Putamen (tissue), 1 donor: Measurements from ENCODE around the gene LRRC23.
"Not testable (repeated sequence)": the region's sequence is repeated elsewhere in the genome, so short reads cannot be mapped to it uniquely, and the experiment has no call there.

Experiments
- DNase-seq: peaks from one replicate; pipeline ENCODE4 v3.0.0-alpha.2; 2016; ENCODE audit warnings: low spot score

The LRRC23 gene

DNA sequence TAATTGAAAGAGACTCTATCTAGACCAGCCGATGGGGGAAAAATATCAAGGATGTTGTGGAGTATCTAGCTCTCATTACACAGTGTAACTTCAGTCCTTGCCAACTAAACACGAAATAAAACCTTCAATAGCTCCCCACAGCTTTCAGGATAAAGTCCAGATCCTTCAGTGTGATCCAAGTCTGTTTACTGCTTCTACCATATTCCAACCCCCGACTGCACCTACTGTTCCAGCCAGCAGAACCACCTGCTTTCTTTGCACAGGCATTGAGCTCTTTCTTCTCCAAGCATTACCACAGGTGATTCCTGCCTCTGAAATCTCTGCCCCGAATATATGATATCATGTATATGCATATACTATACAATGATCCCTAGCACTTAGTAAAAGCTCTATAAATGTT is 2.2 kb upstream of the LRRC23 start:
- DNase-seq, result no peak

DNA sequence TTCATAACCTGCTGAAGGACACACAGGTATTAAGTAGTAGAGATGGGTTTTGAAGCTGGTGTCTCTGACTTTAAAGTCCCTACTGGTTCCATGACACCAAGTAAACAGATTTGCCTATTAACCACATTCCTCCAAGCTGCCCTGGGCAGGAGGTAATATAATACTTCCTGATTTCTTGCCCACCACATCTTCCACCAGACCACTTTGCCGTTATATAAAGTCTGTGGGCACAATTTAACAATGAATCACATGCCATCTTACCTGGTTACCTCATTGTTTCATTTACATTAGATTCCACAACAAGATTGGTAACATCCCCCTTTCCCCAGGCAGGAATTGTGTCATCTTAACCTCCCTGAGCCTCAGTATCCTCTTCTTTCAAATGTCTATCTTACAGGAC is 900 bp upstream of the LRRC23 start:
- no peak for DNase-seq

DNA sequence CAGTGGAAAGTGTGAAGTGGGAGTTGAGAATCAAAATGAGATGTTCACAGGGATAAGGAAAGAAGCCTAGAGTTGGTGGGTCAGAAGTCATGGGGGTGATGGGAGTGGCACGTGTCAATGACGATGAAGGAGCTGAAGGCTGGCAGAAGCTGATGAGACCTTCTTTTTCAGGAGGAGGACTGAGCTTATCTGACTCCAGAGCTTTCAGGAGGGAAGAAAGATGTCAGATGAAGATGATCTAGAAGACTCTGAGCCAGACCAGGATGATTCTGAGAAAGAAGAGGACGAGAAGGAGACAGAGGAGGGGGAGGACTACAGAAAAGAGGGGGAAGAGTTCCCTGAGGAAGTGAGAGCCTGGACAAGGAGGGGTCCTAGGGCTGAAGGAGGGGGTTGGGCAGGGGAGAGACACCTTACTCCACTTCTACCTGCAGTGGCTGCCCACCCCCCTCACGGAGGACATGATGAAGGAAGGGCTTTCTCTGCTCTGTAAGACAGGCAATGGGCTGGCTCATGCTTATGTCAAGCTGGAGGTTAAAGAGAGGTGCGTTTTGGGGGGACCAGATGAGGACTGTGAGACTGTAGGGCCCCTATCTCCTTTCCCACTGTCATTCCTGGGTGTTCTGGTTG is 905 bp downstream of the LRRC23 start:
- DNase-seq, result no peak

DNA sequence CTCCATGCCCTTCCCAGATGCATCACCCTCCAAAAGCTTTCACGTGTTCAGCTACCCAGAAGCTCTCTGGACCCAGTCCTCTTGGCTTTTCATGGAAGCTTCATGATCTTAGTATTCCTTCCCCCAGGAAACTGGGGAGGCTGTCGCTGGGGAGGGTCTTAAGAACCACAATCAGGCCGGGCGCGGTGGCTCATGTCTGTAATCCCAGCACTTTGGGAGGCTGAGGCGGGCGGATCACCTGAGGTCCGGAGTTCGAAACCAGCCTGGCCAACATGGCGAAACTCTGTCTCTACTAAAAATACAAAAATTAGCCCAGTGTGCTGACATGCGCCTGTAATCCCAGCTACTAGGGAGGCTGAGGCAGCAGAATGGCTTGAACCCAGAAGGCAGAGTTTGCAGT is 3.5 kb downstream of the LRRC23 start:
- DNase-seq, result not testable (repeated sequence)

DNA sequence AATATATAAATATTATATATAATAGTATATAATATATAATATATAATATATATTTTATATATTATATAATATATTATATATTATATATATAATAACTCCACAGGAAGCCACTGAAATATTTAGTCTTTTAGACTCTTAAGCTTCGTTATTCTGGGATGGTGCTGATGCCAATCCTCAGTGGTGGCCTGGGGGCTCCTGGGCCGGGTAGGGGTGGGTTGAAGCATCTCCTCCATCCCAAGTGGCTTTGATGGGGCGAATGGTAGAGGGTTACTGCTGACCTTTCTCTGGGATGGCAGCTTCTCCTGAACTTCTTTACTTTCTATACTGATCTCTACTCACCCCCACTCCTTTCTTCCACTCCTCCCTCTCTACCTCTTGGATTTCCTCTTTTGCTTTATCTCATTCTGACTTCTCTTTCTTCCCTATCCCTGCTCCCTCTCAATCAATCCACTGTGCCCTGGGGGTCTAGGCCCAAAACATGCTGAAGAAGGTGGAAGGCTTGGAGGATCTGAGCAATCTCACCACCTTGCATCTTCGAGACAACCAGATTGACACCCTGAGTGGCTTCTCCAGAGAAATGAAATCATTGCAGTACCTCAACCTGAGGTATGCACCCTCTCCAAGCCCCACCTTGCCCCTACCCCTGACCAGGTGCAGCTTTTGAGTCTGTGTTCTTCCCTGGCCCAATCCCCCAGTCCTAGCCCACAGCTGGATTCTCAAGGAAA is 5.0 kb downstream of the LRRC23 start:
- DNase-seq, result no peak

DNA sequence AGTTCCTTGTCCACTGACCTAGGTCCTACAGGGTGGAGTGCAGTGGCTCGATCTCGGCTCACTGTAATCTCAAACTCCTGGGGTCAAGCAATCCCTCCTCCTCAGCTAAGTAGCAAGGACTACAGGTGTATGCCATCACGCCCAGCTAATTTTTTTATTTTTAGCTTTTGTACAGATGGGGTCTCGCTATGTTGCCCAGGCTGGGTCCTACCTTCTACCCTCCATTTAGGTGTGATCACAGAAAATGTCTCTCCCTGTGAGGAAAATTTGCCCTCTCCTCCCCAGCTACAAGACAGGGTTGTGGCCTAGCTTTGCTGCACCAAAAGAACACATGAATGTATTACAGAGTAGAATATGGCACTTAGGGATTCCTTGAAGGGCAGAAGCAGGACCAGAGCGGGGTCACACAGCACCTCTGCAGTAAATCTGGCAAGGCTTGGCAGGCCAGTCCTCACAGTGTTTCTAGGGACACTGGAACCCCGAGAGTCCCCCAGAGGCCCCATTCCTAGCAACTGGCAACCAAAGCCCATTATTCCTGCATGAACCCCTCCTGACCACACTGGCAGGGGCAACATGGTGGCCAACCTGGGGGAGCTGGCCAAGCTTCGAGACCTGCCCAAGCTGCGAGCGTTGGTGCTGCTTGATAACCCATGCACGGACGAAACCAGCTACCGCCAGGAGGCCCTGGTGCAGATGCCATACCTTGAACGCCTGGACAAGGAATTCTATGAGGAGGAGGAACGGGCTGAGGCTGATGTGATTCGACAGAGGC is 7.7 kb downstream of the LRRC23 start:
- DNase-seq, result no peak

DNA sequence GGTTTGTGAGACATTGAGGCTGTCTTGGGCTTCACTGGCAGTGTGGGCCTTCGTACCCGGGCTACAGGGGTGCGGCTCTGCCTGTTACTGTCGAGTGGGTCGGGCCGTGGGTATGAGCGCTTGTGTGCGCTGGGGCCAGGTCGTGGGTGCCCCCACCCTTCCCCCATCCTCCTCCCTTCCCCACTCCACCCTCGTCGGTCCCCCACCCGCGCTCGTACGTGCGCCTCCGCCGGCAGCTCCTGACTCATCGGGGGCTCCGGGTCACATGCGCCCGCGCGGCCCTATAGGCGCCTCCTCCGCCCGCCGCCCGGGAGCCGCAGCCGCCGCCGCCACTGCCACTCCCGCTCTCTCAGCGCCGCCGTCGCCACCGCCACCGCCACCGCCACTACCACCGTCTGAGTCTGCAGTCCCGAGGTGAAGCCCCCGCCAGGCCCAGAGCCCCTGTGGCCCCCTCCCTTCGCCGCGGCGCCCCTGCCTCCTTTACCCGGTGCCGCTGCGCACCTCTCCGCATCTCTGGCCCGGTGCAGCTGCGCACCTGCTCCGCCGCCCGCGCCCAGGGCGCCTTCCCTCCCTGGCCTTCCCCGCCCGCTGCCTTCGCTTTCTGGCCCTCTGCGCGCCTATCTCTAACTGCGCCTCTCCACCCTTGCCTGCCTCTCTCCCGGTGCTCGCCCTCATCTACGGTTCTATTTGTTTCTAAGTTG is 9.8 kb downstream of the LRRC23 start, which contains the start of gene ENO2:
Gene ENO2 (plus strand): TSS at position 335 of the 701 bp plus-strand sequence. CDS start 1,253 bp downstream, outside the sequence.
- peak; percentile 86 for DNase-seq

DNA sequence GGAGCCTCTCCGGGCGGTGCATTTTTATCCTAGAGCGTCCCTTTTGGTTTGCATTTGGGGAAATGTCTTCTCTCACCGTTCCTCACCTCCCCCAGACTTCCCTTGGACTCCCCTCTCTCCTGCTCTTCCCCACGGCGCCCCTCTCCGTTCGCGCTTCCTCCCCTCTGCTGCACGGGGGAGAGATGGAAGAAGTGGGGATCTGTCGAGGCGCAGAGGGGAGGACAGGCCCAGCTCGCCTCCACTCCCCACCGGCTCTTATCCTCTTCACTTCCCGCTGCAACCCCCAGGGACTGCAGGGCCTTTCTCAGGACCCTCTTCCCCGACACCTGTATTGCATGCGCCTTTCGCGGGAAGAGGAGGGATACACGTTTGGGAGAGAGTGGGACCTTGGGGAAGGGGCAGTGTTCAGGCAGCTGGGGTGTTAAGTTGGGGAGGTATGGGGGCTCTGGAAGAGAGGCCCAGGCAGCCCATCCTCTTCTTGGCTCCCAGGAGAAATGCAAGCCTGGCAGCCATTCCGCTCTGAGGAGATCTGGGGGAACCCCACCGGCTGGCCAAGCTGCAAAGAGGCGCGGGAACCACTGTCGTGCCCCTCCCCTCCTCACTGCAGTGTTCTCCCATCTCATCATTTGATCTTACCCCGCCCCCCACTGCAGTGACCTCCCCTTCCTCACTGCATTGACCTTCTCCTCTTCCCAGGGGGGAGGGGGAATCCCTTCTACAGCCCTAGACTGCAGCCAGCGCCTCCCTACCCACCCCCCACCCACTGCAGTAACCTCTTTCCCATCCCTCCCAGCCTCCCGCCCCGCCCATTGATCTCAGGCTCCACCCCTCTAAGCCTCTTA is 10.5 kb downstream of the LRRC23 start:
- no peak for DNase-seq

DNA sequence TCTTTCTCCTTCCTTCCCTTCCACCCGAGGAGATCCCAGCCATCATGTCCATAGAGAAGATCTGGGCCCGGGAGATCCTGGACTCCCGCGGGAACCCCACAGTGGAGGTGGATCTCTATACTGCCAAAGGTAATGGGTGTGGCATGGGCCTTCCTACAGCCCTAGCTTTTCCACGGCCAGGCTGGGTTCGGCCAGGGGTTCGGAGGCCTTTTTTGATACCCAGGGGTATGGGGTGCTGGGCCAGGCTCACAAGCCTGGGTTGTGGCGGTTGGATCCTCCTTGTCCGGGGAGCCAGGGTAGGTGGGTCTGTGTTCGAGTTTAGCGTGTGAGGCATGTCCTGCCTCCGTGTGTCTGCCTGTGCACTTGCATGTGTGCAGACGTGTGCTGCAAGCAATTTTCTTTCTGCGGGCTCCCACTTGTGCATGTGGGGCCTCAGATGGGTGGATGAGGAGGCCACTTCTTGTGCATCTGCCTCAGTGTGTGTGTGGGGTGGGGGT is 11.2 kb downstream of the LRRC23 start:
- no peak for DNase-seq

DNA sequence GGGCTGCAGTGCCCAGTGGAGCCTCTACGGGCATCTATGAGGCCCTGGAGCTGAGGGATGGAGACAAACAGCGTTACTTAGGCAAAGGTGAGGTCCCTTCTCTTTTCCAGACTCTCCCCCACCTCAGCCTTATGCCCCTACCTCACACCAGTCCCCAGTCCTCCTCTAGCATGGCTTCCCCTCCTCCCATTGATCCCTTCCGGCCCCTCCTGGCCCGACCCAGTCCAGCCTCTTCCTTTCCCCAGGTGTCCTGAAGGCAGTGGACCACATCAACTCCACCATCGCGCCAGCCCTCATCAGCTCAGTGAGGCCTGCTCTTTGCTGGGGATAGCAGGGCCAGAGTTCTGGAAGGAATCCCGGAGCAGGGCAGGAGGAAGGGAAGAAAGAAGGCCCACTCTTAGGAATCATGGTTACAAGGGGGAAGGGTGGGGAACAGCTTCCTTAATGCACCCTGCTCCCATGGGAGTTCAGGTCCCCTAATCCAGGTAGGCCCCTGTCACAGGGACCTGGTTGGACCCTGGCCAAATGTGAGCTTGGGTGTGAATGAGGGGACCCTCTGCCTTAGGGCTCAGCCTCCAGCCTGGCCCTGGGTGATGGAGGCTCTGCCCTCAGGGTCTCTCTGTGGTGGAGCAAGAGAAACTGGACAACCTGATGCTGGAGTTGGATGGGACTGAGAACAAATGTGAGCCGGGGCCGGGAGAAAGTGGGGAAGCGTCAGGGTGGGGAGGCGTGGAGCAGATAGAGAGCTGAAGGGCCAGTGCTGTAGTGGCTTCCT is 12.0 kb downstream of the LRRC23 start:
- DNase-seq, result no peak

DNA sequence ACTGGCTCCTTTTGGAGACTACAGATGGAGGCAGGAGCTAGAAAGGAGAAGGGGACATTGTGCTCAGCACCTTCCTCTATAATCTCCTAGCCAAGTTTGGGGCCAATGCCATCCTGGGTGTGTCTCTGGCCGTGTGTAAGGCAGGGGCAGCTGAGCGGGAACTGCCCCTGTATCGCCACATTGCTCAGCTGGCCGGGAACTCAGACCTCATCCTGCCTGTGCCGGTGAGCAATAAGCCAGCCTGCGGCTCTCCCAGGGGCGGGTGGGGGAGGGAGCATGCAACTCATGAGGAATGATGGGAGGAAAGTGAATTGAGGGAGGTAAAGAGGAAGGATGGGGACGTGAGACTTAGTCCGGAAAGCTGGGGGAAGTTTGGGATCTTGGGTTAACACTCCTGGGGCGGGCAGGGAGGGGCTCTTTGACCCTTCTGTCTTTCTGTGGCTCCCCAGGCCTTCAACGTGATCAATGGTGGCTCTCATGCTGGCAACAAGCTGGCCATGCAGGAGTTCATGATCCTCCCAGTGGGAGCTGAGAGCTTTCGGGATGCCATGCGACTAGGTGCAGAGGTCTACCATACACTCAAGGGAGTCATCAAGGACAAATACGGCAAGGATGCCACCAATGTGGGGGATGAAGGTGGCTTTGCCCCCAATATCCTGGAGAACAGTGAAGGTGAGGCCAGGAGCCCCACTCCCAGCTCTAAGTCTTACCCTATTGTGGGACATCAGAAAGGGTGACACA is 13.0 kb downstream of the LRRC23 start:
- no peak for DNase-seq

DNA sequence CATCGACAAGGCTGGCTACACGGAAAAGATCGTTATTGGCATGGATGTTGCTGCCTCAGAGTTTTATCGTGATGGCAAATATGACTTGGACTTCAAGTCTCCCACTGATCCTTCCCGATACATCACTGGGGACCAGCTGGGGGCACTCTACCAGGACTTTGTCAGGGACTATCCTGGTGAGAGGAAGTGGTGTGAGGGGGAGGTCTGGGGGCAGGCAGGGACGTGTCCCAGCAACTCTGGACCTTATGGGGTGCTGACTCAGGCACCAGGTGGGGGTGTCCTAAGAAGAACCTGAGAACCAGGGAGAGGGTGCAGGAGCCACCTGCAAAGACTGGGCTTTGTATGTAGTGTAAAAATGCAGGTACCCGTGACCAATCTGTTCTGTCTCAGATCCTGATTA is 15.0 kb downstream of the LRRC23 start:
- DNase-seq, result no peak

DNA sequence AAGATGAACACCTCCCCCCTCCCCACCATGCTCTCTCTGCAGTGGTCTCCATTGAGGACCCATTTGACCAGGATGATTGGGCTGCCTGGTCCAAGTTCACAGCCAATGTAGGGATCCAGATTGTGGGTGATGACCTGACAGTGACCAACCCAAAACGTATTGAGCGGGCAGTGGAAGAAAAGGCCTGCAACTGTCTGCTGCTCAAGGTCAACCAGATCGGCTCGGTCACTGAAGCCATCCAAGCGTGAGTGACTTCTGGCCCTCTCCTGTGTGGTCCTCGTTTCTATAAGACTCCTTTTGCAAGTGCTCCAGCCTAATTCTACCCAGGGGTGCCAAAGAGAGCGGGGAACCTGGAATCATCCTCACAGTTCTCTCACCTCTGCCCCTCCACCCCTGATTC is 16.9 kb downstream of the LRRC23 start:
- no peak for DNase-seq

DNA sequence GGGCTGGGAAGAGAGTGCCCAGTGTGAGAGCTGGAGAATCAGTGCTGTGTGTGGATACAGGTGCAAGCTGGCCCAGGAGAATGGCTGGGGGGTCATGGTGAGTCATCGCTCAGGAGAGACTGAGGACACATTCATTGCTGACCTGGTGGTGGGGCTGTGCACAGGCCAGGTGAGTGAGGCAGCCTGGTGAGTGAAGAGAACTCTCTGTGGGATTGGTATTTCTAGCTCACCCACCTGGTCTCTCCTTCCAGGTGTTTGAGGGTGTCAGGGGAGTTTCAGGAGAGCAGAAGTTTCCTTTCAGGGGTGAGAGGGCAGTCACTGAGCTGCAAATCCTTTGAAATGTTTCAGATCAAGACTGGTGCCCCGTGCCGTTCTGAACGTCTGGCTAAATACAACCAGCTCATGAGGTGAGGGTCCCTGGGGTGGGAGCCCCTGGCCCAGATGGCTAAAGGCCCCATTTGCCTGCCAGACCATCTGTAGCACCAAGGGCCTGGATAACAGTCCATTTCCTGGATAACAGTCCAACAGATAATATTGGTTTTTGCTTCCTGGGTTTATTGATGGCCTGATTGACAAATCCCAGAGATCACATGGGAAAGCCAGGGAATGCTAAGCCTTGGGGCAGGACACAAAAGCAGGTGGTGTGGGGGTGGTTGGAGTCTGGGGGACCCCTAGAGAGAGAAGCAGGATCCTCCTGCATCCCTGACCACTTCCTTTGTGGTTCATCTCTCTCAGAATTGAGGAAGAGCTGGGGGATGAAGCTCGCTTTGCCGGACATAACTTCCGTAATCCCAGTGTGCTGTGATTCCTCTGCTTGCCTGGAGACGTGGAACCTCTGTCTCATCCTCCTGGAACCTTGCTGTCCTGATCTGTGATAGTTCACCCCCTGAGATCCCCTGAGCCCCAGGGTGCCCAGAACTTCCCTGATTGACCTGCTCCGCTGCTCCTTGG is 17.6 kb downstream of the LRRC23 start:
- no peak for DNase-seq

DNA sequence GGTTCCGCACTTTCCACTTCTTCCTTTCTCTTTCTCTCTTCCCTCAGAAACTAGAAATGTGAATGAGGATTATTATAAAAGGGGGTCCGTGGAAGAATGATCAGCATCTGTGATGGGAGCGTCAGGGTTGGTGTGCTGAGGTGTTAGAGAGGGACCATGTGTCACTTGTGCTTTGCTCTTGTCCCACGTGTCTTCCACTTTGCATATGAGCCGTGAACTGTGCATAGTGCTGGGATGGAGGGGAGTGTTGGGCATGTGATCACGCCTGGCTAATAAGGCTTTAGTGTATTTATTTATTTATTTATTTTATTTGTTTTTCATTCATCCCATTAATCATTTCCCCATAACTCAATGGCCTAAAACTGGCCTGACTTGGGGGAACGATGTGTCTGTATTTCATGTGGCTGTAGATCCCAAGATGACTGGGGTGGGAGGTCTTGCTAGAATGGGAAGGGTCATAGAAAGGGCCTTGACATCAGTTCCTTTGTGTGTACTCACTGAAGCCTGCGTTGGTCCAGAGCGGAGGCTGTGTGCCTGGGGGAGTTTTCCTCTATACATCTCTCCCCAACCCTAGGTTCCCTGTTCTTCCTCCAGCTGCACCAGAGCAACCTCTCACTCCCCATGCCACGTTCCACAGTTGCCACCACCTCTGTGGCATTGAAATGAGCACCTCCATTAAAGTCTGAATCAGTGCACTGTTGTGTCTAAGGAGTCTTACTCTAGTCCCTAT is 18.5 kb downstream of the LRRC23 start:
- no peak for DNase-seq

DNA sequence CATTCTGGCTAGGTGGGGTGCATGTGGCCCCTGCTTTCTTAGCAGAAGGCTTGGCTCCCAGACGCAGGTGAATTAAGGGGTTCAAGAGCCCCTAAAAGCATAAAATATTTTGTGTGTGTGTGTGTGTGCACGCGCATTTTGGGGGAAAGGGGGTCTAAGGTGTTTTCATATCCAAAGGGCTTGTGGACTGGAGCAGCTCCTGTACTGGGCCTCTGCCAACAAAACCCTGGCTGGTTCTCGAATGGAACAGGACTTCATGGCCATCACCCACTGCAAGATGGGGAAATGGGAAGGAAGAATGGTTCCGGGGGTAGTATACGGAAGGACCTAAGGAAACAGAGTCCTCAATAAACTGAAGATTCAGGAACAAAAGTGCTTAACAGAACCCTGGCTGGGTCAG is 19.2 kb downstream of the LRRC23 start:
- DNase-seq, result no peak

DNA sequence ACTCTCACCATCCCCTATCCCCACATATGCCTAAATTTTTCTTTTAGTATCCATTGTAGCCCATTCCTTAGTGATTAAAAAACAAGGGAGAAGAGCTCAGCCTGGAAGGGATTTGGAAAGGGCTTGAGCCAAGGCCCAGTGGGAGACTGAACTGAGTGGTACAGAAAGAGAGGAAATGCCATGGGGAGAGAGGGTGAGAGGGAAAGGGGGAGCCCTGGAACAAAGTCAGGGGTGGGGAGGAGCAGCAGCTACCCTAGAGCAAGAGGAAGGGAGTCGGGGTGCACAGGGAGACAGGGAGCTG is 20.6 kb downstream of the LRRC23 start:
- no peak for DNase-seq
